Gastrocnemius medialis (tissue), 4 donors: ENCODE data around the gene UTF1.

Experiments
- CTCF ChIP-seq, 5 experiments: fragments of 450-650 bp in 3 of 5; fragments of 200-600 bp in 2 of 5; sonication (generic) in 2 of 5; IDR thresholded peaks in 4 of 5; conservative IDR thresholded peaks in 1 of 5; 1 replicate in 4 of 5; 2 replicates in 1 of 5; pipeline ENCODE4 v1.5.1; 2016 to 2019; ENCODE audit warnings: antibody characterized with exemption in 5 of 5, mild to moderate bottlenecking in 3 of 5, moderate library complexity in 3 of 5
- POLR2A ChIP-seq, 2 donors: fragments of 450-650 bp; IDR thresholded peaks; one replicate each; pipeline ENCODE4 v1.6.1; 2017; ENCODE audit warnings: antibody characterized with exemption in 2 of 2, mild to moderate bottlenecking in 2 of 2, moderate library complexity in 2 of 2

- TF ChIP-seq CTCF (IDR thresholded peaks at IDR 0.05 in 4 of 5, conservative IDR thresholded peaks at IDR 0.05 in 1 of 5) (no peak), POLR2A (IDR thresholded peaks at IDR 0.05) (no peak)
Measured at GRCh38 chr10:133199992-133200611, 29.9 kb upstream of the UTF1 start.
